B cell (primary cell): ENCODE results near the gene MRPL4.

Experiments
- EZH2 ChIP-seq: IDR thresholded peaks from 2 replicates; pipeline ENCODE4 v1.6.1; 2012; ENCODE audit warnings: borderline replicate concordance, low read depth, mild to moderate bottlenecking, moderate library complexity, low read length; ENCODE audit not compliant: insufficient read depth, poor library complexity, severe bottlenecking
- TF ChIP-seq, protein P1 (sequence below): fragments of 200-600 bp; IDR thresholded peaks from one replicate; pipeline ENCODE4 v1.8.0; 2022; ENCODE audit warnings: antibody characterized with exemption, mild to moderate bottlenecking

- TF ChIP-seq, protein P1, sequence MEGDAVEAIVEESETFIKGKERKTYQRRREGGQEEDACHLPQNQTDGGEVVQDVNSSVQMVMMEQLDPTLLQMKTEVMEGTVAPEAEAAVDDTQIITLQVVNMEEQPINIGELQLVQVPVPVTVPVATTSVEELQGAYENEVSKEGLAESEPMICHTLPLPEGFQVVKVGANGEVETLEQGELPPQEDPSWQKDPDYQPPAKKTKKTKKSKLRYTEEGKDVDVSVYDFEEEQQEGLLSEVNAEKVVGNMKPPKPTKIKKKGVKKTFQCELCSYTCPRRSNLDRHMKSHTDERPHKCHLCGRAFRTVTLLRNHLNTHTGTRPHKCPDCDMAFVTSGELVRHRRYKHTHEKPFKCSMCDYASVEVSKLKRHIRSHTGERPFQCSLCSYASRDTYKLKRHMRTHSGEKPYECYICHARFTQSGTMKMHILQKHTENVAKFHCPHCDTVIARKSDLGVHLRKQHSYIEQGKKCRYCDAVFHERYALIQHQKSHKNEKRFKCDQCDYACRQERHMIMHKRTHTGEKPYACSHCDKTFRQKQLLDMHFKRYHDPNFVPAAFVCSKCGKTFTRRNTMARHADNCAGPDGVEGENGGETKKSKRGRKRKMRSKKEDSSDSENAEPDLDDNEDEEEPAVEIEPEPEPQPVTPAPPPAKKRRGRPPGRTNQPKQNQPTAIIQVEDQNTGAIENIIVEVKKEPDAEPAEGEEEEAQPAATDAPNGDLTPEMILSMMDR = no peak
- TF ChIP-seq EZH2 = no peak
Observed at GRCh38 chr19:10230173-10230860, 21.7 kb upstream of the MRPL4 start.
